Measurements from ENCODE around the gene CARNS1. TPM values are rescaled to one million over a fixed set of nuclear protein-coding genes. Genes with fewer than 3 reads are reported as not detected.

CARNS1 gene
- polyA plus RNA-seq, 1 experiment = 0.12 TPM

GRCh38 chr11:67370351-67371076, 45.0 kb upstream of the CARNS1 start:
- peaks cover 5% of the 10 kb centered on the region for H3K36me3 ChIP-seq (ENCODE audit: control insufficient read depth, insufficient read depth, low read length)
- H3K4me3 ChIP-seq (ENCODE audit: low read depth, low read length) = peak overlapping the region; percentile 15
- no peaks in the 10 kb centered on the region for H3K27me3 ChIP-seq (ENCODE audit: control insufficient read depth, insufficient read depth, low read length)
- TF ChIP-seq CTCF (IDR thresholded peaks at IDR 0.05; ENCODE audit: insufficient read depth, low read depth, low read length) = no peak
- DNase-seq (ENCODE audit: low read depth) = no peak
- ChIA-PET POLR2A (no interaction called here), CTCF (interaction anchor here (0.6 to 24.6 kb wide), 12 partner anchors 11 to 213 kb away, joined by 3 to 892 read pairs (median 5); partner anchors contain the start of genes GSTP1, POLD4, PPP1CA and RAD9A)

- no peak for DNase-seq (ENCODE audit: low read depth)
- H3K27me3 ChIP-seq (ENCODE audit: control insufficient read depth, insufficient read depth, low read length) = no peaks in the 10 kb centered on the region
- H3K36me3 ChIP-seq (ENCODE audit: control insufficient read depth, insufficient read depth, low read length) = peaks cover 2% of the 10 kb centered on the region
- ChIA-PET CTCF (interaction anchor here (0.6 to 24.6 kb wide), 10 partner anchors 10 to 110 kb away, joined by 3 to 892 read pairs (median 6); partner anchors contain the start of genes POLD4, PPP1CA and RAD9A), POLR2A (no interaction called here)
- peak overlapping the region; percentile 72 for H3K4me3 ChIP-seq (ENCODE audit: low read depth, low read length)
- TF ChIP-seq CTCF (IDR thresholded peaks at IDR 0.05; ENCODE audit: insufficient read depth, low read depth, low read length) = peak; percentile 74
Observed at GRCh38 chr11:67371189-67371910, 44.1 kb upstream of the CARNS1 start.

DNA sequence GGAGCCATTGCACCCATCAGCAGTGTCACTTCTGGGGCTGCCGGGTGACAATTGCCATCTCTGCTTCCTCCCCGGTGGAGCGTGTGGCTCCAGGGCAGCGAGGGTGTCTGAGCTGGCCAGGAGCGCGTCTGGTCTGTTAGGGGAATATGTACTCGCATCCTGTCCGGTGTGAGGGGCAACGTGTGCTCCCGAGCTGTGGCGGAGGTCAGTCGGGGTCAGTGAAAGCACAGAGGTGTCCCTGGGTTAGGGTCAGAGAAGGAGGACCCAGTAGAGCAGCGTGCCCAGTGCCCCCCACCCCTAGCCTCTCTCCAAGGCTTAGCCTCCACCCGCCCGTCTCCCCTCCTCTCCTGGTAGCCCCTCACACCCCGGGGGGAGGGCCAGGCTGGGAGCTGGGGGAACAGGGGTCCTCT, 43.6 kb upstream of the CARNS1 start:
- Histone ChIP-seq H3K4me3 (ENCODE audit: low read depth, low read length) (peak overlapping the region; percentile 72), H3K36me3 (ENCODE audit: control insufficient read depth, insufficient read depth, low read length) (peaks cover 2% of the 10 kb centered on the region), H3K27me3 (ENCODE audit: control insufficient read depth, insufficient read depth, low read length) (no peaks in the 10 kb centered on the region)
- ChIA-PET POLR2A (no interaction called here), CTCF (interaction anchor here (1.2 to 24.6 kb wide), 5 partner anchors 10 to 110 kb away, joined by 4 to 892 read pairs (median 78); partner anchors contain the start of gene POLD4)
- DNase-seq (ENCODE audit: low read depth) = no peak
- no peak for TF ChIP-seq CTCF (IDR thresholded peaks at IDR 0.05; ENCODE audit: insufficient read depth, low read depth, low read length)

DNA sequence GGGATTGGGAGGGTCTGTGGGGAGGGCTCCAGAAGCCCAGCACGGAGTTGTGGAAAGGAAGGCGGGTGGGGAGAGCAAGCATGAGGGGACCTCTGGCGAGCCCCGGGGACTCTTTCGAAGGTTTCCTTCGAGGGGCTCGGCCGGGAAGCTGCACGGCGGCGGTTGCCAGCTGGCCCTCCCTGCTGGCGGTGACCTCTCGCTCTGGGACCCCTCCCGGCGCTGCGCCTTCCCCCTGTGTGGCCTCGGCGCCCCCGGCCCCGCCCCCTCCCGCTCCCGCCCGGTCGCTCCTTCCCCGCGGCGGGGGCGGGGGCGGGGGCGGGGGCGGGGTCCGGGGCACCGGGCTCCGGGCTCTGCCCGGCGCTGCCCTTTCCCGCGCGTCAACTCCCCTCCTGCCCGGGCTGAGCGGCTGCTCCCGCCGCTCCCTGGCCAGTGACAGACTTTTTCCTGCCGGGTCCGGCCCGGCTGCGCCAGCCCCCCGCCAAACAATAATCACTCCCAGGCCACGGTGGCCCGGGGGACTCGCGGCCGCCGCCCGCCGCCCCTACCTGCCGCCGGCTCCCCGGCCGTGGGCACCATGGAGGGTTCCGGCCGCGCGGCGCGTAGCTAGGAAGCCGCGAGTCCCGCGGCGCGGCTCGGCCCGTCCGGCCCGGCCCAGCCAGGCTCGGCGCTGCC, 43.0 kb upstream of the CARNS1 start:
- ChIA-PET POLR2A (interaction anchor here (0.6 kb wide), 1 partner anchor 9 kb away, joined by 8 read pairs; no protein-coding TSS in a partner anchor), CTCF (interaction anchor here (1.4 to 24.6 kb wide), 5 partner anchors 9 to 134 kb away, joined by 3 to 892 read pairs (median 78); partner anchors contain the start of gene POLD4)
- peak overlapping the region; percentile 72 for H3K4me3 ChIP-seq (ENCODE audit: low read depth, low read length)
- H3K36me3 ChIP-seq (ENCODE audit: control insufficient read depth, insufficient read depth, low read length) = peaks cover 2% of the 10 kb centered on the region
- H3K27me3 ChIP-seq (ENCODE audit: control insufficient read depth, insufficient read depth, low read length) = no peaks in the 10 kb centered on the region
- TF ChIP-seq CTCF (IDR thresholded peaks at IDR 0.05; ENCODE audit: insufficient read depth, low read depth, low read length) = no peak
- DNase-seq (ENCODE audit: low read depth) = no peak
